ENCODE data around the gene GSTA3.
"Not testable (repeated sequence)": the region's sequence is repeated elsewhere in the genome, so short reads cannot be mapped to it uniquely, and the experiment has no call there.

Gene GSTA3

DNA sequence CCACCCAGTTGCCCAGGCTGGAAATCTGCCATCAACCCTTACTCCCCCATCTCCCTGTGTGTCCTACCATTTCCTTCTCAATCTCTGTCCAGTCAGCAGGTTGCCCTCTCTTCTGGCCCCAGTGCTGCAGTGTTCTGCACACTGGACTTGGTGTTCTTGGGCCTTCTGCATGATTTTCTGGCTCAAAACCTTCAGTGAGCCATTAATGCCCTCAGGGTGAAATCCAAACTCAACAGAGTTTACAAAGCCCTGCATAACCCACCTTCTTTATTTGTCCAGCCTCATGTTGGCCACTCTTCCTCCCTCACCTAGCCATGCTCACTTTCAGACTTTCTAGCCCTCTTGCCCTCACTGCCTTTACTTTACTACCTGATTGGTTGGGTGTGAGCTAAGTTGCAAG is 5.0 kb upstream of the GSTA3 start:
- DNase-seq (ENCODE audit: low read depth in 2 of 2, low spot score in 1 of 2), result no peak

- DNase-seq (ENCODE audit: low read depth in 2 of 2, low spot score in 1 of 2), result no peak
Measured at GRCh38 chr6:52910091-52910490, 593 bp upstream of the GSTA3 start.

GRCh38 chr6:52909131-52909530 is 367 bp downstream of the GSTA3 start:
- no peak for DNase-seq (ENCODE audit: low read depth in 2 of 2, low spot score in 1 of 2)

DNA sequence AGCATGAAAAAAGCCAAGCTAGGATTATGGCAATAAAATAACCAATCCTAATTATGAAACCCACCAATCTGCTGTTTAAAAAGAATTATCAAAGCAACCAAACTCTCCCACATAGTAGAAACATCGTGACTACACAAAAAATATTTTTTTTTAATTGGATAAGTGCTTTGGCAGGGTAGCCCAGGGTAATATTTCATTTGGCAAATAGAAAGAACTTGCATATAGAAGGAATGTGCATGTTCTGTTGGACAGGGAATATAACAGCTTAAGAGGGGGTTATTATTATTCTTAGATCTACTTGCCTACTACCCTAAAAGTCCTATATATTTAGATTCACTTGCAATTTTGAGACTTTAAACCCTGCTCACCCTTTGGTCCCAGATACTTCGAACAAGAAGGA is 972 bp downstream of the GSTA3 start:
- DNase-seq (ENCODE audit: low read depth in 2 of 2, low spot score in 1 of 2), result no peak

DNA sequence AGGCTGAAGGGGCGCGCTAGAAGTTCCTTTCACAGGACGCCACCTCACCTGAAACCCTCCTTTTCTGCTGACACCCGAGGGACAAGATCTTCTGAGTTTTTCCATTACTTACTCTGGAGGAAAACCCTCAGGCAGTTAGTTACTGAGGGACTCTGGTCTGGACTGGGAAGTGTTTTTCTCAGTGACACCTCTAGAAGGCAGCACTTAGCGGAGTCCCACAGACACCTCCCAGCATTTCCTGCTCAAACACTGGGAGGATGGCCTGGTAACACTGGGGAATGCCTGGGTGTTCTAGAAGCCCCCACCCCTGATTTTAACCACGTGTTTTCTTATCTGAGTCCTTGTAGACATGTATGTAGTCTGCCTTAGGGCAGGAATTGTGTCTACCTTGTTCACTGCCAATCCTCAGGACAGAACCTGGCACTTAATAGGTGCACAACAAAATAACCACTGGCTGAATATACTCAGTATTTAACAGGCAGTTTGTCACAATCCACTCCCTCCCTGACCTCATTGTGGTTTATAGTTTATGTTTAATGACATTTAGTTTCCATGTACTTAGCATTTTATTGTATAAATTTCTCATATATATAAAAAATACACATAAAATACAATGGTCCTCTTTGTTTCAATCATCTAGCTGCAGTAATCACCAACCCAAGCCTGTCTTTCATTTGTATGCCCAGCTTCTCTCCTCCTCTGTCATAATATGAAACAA is 4.8 kb downstream of the GSTA3 start:
- DNase-seq (ENCODE audit: low read depth in 2 of 2, low spot score in 1 of 2), result no peak

DNA sequence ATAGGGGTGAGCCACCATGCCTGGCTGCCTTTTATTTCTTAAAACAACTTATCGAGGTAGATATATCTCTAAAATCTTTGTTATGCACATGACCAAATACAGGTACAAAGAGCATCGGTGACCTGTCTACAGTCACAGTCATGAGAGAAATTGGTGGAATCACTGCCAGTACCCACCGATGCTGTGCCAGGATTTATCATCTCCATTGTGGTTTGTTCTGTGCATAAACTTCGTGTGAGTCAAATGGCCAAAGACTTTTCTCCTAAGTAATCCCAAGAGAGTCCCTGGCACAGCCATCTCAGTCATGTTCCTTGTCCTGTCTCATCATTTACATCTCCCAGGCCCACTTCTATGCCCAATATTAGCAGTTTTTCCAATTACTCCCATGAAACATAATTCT is 9.0 kb downstream of the GSTA3 start:
- DNase-seq (ENCODE audit: low read depth in 2 of 2, low spot score in 1 of 2), result no peak

GRCh38 chr6:52895790-52896189 is 13.7 kb downstream of the GSTA3 start:
- not testable (repeated sequence) for DNase-seq (ENCODE audit: low read depth in 2 of 2, low spot score in 1 of 2)

GRCh38 chr6:52894285-52894684 is 15.2 kb downstream of the GSTA3 start:
- DNase-seq (ENCODE audit: low read depth in 2 of 2, low spot score in 1 of 2), result no peak

DNA sequence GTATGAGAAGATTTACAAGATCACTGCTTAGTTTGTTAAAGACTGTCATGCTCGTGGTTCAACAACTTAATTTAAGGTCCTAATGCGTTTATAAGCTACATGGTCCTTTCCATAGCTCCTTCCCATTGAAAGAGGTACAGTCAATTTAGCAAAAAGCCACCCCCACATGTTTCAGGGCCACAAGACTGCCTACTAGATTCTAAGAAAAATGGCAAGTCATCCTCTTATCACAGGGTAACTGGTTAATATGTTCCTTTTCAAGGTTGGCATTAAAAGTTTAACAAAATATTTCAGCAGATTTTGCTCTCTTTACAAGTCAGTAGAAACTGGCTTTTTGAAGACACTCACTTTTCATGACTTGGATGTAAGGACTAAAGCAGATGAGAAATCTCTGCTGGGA is 15.7 kb downstream of the GSTA3 start:
- no peak for DNase-seq (ENCODE audit: low read depth in 2 of 2, low spot score in 1 of 2)

DNA sequence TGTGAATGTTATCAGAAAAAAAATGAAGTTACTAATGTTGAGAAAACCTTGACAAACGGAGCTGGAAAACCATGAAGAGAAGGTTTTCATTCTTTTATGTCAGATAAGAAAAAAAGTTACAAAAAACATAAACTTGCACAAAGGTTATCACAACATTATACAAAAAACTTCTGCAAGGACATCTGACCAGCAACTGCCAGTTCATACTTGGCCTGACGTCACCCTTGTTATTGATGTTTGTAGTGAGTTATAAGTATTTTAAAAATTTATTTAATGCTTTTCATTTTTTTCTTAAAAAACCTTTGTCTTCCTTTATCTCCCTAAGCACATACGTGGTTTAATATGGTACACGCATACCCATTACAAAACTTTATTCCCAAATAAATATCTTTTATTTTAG is 16.3 kb downstream of the GSTA3 start:
- DNase-seq (ENCODE audit: low read depth in 2 of 2, low spot score in 1 of 2), result no peak

DNA sequence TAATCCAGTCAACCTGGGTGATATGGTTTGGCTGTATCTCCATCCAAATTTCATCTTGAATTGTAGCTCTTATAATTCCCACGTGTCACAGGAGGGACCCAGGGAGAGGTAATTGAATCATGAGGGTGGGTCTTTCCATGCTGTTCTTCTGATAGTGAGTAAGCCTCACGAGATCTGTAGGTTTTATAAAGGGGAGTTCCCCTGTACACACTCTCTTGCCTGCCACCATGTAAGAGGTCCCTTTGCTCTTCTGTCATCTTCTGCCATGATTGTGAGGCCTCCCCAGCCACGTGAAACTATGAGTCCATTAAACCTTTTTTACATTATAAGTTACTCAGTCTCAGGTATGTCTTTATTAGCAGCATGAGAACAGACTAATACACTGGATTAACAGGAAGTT is 19.5 kb downstream of the GSTA3 start:
- DNase-seq (ENCODE audit: low read depth in 2 of 2, low spot score in 1 of 2), result no peak

GRCh38 chr6:52887910-52888524 is 21.5 kb downstream of the GSTA3 start:
- DNase-seq (ENCODE audit: low read depth in 2 of 2, low spot score in 1 of 2), result no peak

GRCh38 chr6:52881996-52882841 is 27.3 kb downstream of the GSTA3 start:
- DNase-seq (ENCODE audit: low read depth in 2 of 2, low spot score in 1 of 2), result peak; percentile 23 to 33

GRCh38 chr6:52881662-52881995 is 27.9 kb downstream of the GSTA3 start:
- no peak for DNase-seq (ENCODE audit: low read depth in 2 of 2, low spot score in 1 of 2)

DNA sequence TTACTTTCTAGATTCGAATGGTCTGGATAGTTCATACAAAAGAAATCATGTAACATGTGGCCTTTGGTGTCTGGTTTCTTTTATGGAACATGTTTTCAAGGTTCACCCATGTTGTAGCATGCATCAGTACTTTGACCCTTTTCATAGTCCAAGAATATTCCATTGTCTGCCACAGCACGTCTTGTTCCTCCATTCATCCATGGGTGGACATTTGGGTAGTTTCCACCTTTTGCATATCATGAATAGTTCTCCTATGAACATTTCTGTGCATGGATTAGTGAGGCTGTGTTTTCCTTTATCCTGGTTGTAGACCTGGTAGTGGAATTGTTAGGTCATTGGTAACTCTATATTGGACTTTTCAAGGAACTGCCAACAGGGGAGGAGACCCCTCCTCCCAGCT is 31.7 kb downstream of the GSTA3 start:
- no peak for DNase-seq (ENCODE audit: low read depth in 2 of 2, low spot score in 1 of 2)

DNA sequence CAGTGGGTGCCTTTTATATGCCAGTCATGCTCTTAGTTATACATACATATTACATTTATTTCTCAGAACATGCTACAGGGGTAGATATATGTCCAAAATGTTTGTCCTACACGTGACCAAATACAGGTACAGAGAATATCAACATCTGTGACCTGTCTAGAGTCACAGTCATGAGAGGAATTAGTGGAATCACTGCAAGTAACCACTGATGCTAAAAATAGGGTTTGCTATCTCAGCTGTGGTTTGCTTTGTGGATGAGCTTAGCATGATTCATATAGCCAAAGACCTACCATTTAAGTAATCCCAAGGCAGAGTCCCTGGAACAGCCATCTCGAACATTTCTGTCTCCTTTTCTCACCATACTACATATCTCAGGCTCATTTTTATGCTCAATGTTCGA is 32.3 kb downstream of the GSTA3 start:
- DNase-seq (ENCODE audit: low read depth in 2 of 2, low spot score in 1 of 2), result no peak

DNA sequence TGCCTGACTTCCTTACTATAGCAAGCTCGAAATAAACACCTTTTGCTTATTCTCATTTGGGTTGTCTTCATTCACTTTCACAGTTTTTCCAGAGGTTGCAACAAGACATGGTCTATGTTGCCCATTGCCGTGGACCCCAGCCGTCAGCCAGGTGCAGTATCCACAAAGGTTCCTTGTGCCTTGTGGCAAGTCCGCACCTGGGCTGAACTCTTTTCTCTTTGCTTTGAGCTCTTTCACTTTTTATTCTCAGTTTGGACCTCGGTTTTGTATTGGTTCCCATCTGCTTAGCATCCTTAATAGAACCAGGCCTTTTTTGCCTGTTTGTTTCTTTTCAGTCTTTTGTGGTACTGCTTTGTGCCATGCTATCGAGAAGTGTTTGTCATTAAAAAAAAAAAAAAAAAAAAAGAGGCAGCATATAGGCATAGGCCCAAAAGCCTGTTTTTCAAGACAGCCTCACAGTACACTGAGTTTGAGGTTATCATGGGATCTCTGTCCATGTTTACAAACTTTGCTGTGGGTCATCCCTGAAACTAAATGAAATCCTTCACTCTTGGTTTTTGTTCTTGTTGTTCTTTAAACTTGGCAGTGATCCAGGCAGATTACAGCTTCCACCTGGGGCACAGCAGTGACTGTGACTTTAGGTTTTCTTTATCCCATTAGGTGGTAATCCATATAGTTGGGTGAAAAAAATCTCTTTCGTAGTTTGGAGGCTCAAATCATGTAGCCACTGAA is 33.3 kb downstream of the GSTA3 start:
- no peak for DNase-seq (ENCODE audit: low read depth in 2 of 2, low spot score in 1 of 2)

DNA sequence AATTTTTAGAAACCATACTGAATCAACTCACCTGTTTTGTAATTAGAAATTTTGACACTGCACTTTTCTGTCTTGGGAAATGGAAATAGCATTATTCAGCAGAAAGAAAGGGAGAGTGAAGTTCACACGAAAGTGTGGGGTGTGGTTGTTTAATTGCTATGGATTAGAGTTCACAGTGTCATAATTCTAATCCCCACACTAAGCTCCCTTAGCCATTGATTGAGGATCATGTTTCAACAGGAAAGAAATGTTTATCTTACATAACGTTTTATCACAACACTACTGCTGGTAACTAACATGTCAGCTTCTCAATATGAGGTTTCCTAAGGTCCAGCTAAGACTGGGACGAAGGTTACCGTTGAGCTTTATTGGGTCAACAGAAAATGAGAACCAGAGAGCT is 37.5 kb downstream of the GSTA3 start:
- no peak for DNase-seq (ENCODE audit: low read depth in 2 of 2, low spot score in 1 of 2)

- DNase-seq (ENCODE audit: low read depth in 2 of 2, low spot score in 1 of 2), result no peak
Measured at GRCh38 chr6:52871621-52872020, 37.9 kb downstream of the GSTA3 start.

GRCh38 chr6:52870335-52871091 is 39.0 kb downstream of the GSTA3 start:
- DNase-seq (ENCODE audit: low read depth in 2 of 2, low spot score in 1 of 2), result not testable (repeated sequence)

DNA sequence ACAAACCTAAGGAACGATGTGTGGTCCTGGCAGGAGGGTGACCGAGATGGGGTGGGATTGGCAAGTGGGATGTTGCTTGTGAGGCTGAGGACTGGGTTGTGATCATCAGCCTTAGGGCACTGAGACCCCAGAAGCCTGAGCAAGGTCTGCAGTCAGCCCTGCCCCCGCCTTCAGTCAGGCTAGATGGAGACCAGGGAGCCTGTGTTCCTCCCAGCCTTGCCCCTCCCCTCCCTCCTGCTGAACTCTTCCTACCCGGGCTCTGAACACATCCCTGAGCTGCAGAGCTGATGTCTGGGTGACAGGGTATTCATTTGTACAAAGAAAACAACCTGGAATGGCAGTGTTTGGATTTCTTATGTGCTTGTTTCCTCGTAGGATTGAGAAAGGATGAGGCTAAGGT is 40.6 kb downstream of the GSTA3 start:
- not testable (repeated sequence) for DNase-seq (ENCODE audit: low read depth in 2 of 2, low spot score in 1 of 2)
